Ishikawa (cell line): ENCODE measurements around the gene PPM1N.

Experiments used
- CEBPB ChIP-seq: IDR thresholded peaks from 2 replicates; pipeline ENCODE4 v1.6.1; 2012
- CREB1 ChIP-seq: IDR thresholded peaks from 2 replicates; pipeline ENCODE4 v1.6.1; 2012; ENCODE audit warnings: low read depth
- EGR1 ChIP-seq: IDR thresholded peaks from 2 replicates; pipeline ENCODE4 v1.6.1; 2012
- EP300 ChIP-seq: IDR thresholded peaks from 2 replicates; pipeline ENCODE4 v1.6.1; 2012; ENCODE audit warnings: borderline replicate concordance
- FOXM1 ChIP-seq: IDR thresholded peaks from 2 replicates; pipeline ENCODE4 v1.6.1; 2012; ENCODE audit warnings: low read depth, borderline replicate concordance
- MAX ChIP-seq: IDR thresholded peaks from 2 replicates; pipeline ENCODE4 v1.6.1; 2012
- NFIC ChIP-seq: IDR thresholded peaks from 2 replicates; pipeline ENCODE4 v1.6.1; 2012
- RAD21 ChIP-seq: IDR thresholded peaks from 2 replicates; pipeline ENCODE4 v1.6.1; 2012; ENCODE audit warnings: low read depth
- REST ChIP-seq: IDR thresholded peaks from 2 replicates; pipeline ENCODE4 v1.6.1; 2012; ENCODE audit warnings: low read depth, mild to moderate bottlenecking
- TAF1 ChIP-seq: IDR thresholded peaks from 2 replicates; pipeline ENCODE4 v1.6.1; 2012; ENCODE audit warnings: low read depth, mild to moderate bottlenecking
- TCF12 ChIP-seq: IDR thresholded peaks from 2 replicates; pipeline ENCODE4 v1.6.1; 2012; ENCODE audit warnings: low read depth
- TEAD4 ChIP-seq: IDR thresholded peaks from 2 replicates; pipeline ENCODE4 v1.6.1; 2012
- USF1 ChIP-seq: IDR thresholded peaks from 2 replicates; pipeline ENCODE4 v1.6.1; 2012
- YY1 ChIP-seq: IDR thresholded peaks from 2 replicates; pipeline ENCODE4 v1.6.1; 2012; ENCODE audit warnings: low read depth
- ZBTB7A ChIP-seq: IDR thresholded peaks from 2 replicates; pipeline ENCODE4 v1.6.1; 2012; ENCODE audit warnings: low read depth

The PPM1N gene

GRCh38 chr19:45511074-45511473 lies 12.8 kb downstream of the PPM1N start:
- TF ChIP-seq TAF1 (no peak), CEBPB (no peak), RAD21 (no peak)

DNA sequence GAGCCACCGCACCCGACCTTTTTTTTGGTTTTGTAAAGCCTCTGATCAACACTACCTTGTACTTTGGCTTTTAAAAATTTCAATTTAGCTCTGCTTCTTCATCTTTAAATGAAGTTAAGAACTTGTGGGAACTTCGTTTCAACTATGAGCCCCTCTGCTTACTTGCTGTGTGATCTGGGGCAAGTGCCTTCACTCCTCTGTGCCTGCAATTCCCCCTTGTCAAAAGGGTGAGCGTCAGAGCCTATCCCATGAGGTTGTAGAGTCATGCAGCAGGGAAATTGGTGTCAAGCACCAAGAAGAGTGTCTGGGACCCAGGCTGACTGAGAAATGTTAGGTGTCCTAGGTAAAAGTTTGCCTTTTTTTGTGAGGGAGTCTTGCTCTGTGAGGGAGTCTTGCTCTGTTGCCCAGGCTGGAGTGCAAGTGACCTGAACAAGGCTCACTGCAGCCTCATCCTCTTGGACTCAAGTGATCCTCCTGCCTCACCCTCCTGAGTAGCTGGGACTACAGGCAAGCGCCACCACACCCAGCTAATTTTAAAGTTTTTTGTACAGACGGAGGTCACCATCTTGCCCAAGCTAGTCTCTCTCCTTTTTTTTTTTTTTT lies 14.7 kb downstream of the PPM1N start:
- TF ChIP-seq MAX: no peak
- no peak for TF ChIP-seq EGR1
- no peak for TF ChIP-seq TCF12
- TF ChIP-seq TEAD4: no peak
- TF ChIP-seq YY1: no peak
- TF ChIP-seq FOXM1: no peak
- no peak for TF ChIP-seq TAF1
- TF ChIP-seq NFIC: no peak
- TF ChIP-seq ZBTB7A: no peak
- TF ChIP-seq CEBPB: no peak
- TF ChIP-seq USF1: no peak

- TF ChIP-seq NFIC (0 out of 2 replicates have a peak, but pooled peaks have one; percentile 30), EP300 (0 out of 2 replicates have a peak, but pooled peaks have one; percentile 7), CREB1 (no peak), TAF1 (no peak), USF1 (no peak), EGR1 (peak; percentile 74), ZBTB7A (peak; percentile 61; the same call in 1 of the 2 replicates)
Measured at GRCh38 chr19:45514376-45515051, 16.3 kb downstream of the PPM1N start.

- TF ChIP-seq ZBTB7A (no peak), TAF1 (no peak), NFIC (no peak), CREB1 (no peak)
Measured at GRCh38 chr19:45515081-45515624, 16.9 kb downstream of the PPM1N start.

DNA sequence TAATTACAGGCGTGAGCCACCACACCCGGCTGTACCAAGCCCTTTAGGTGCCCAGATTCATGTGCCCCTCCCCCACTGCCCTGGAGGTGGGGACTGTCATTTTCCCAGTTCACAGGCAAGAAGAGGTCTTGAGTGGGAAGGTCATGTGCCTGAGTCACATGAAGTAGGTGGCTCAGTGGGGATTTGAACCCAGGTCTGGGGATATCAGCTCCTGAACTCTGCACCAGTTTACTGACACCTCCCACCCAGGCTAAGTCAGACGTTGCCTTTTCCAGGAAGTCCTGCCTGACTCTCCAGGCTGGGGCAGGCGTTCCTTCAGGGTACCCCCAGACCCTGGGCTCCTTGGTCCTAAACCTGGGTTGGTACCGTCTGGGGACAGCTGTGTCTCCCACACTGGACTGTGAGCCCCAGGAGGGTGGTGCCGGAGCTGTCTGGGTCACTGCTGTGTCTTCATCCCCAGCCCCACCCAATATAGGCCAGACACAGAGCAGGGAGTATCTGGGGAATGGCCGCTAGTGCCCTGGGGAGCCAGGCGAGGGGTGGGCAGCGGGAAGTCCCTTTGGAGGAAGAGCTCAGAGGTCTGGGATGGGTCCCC lies 17.7 kb downstream of the PPM1N start:
- no peak for TF ChIP-seq EP300
- no peak for TF ChIP-seq TEAD4
- no peak for TF ChIP-seq NFIC
- TF ChIP-seq REST: no peak

DNA sequence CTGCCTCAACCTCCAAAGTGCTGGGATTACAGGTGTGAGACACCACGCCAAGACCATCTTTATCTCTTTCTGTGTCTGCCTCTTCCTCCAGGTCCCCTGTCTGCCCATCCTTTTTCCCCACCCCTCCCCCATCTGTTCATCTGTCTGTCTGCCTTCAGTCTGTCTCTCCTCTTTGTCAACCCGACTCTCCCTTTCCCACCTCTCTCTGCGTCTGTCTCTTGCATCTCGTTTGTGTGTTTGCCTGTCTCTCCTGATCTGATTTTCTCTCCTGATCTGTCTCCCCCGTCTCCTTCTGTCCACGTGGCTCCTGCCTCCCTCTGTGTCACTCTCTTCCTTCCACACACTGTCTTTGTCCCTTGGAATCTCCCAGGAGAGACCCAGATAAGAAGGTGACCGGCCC lies 19.0 kb downstream of the PPM1N start:
- TF ChIP-seq TAF1 (no peak), RAD21 (no peak), REST (no peak), EGR1 (no peak), FOXM1 (no peak), CREB1 (no peak)
